HG03108 (cell line): Measurements from ENCODE around the gene ARHGAP18.

ENCODE experiments used
- ATAC-seq: cut with Tn5 transposase; IDR thresholded peaks from one replicate; pipeline ENCODE4 v1.9.1; 2021; ENCODE audit warnings: moderate library complexity; ENCODE audit not compliant: unreplicated experiment

Gene ARHGAP18

GRCh38 chr6:129623008-129623732 lies 86.8 kb downstream of the ARHGAP18 start:
- peak; percentile 41 for ATAC-seq

GRCh38 chr6:129621252-129621651 lies 88.7 kb downstream of the ARHGAP18 start:
- no peak for ATAC-seq

GRCh38 chr6:129620234-129620610 lies 89.8 kb downstream of the ARHGAP18 start:
- no peak for ATAC-seq

GRCh38 chr6:129619579-129620233 lies 90.3 kb downstream of the ARHGAP18 start:
- no peak for ATAC-seq

- ATAC-seq = no peak
Measured at GRCh38 chr6:129617986-129618385, 92.0 kb downstream of the ARHGAP18 start.

- no peak for ATAC-seq
Measured at GRCh38 chr6:129615496-129615895, 94.5 kb downstream of the ARHGAP18 start.

DNA sequence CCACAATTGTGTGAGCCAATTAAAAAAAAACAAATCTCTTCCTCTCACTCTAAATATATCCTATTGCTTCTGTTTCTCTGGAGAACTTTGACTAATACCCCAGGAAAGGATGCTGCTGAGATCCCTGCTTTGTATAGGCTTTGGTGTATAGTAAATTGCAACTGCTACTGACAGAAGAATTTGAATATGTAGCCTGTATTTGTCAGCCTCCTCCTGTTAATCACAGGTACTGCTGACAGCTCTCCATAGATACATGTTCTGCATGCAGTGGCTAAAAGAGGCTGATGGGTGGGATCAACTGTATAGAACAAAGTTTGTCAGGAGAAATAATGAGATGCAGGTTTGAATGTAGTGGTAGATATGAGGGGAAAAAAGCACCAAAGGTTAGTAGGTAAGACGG lies 95.0 kb downstream of the ARHGAP18 start:
- no peak for ATAC-seq

- ATAC-seq = no peak
Measured at GRCh38 chr6:129614464-129614863, 95.5 kb downstream of the ARHGAP18 start.

- ATAC-seq = no peak
Measured at GRCh38 chr6:129612440-129612839, 97.5 kb downstream of the ARHGAP18 start.

DNA sequence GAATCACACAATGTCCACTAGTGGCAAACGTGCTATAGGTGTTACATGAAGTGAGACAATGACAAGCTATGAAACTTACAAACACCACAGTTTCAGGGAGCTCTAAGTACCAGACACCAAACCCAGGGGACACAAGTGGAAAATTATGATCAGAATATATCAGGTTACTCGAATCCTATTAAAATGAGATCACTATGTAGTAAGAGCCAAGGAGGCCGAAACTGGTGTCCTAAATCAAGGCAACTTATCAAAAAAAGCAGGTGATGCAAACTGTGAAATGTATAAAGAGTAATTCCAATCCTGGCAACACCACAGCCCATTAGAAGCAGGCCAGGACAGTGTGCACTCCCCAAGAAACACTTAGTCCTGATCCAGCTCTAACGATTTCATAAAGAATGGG lies 100.3 kb downstream of the ARHGAP18 start:
- ATAC-seq = no peak

GRCh38 chr6:129608886-129609537 lies 101.0 kb downstream of the ARHGAP18 start:
- no peak for ATAC-seq

DNA sequence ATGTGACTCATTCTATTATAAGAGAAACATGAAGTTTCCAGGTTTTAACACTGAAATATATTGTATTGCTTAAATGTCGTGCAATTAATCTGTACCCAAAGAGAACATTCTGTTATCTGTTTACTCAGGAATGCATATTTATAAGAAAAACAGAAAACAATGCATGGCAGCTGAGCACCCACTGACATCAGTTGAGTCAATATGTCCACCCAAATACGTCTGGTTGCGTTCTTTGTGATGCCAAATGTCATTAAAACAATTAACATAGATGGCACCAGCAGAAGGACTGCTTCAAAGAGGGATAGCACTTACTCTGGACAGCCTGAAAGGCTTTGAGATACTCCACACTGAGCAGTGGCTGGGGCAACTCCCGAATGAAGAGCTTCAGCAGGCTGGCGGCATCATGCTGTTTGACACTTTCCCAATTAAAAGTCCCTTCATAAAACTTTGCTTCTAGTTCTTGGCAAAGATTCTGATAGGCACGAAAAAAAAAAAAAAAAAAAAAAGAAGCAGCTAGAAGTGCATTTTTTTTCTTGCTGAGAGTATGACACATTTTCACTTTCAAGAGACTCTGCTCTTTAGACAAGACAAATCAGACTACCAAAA lies 102.3 kb downstream of the ARHGAP18 start:
- ATAC-seq = no peak

- ATAC-seq = peak; percentile 56
Measured at GRCh38 chr6:129606664-129607063, 103.3 kb downstream of the ARHGAP18 start.

DNA sequence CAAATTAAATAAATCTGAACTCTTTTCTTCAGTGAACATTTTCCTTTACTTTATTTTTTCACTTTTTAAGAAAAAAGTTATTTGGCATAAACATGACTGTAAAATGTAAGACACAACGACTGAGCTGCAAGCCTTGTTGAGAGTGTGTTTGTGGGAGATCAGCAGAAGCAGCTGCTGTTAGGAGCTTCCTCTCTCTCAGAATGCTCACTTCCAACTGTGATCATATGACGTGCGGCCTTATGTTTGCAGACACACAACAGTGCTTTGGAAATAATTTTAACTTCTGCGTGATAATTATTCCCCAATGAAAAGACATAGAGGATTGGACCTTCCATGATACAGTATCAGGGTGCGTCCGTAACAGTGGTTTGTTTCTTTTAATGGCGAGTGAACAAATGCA lies 104.0 kb downstream of the ARHGAP18 start:
- no peak for ATAC-seq

- ATAC-seq = no peak
Measured at GRCh38 chr6:129605095-129605494, 104.9 kb downstream of the ARHGAP18 start.

DNA sequence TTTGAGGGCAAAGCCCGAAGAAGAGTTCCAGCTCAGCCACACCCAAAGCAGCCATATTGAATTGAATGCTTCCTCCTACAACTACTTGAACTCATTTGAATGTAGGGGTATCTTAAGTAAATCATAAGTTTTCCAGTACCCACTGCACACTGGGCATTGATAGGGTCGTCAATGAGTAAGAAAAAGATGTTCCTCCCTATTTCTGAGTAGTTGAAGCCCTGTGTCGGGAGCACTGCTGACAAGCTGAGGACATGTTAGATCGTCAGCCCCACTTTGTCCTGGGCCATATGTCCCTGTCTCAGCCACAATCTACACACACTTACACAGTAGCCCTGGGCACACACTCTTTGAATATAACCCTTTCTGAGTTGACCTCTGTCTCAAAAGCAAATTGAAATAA lies 105.7 kb downstream of the ARHGAP18 start:
- no peak for ATAC-seq

- no peak for ATAC-seq
Measured at GRCh38 chr6:129603741-129604140, 106.2 kb downstream of the ARHGAP18 start.

- ATAC-seq = no peak
Measured at GRCh38 chr6:129601323-129601722, 108.7 kb downstream of the ARHGAP18 start.

- ATAC-seq = no peak
Measured at GRCh38 chr6:129599467-129599866, 110.5 kb downstream of the ARHGAP18 start.

DNA sequence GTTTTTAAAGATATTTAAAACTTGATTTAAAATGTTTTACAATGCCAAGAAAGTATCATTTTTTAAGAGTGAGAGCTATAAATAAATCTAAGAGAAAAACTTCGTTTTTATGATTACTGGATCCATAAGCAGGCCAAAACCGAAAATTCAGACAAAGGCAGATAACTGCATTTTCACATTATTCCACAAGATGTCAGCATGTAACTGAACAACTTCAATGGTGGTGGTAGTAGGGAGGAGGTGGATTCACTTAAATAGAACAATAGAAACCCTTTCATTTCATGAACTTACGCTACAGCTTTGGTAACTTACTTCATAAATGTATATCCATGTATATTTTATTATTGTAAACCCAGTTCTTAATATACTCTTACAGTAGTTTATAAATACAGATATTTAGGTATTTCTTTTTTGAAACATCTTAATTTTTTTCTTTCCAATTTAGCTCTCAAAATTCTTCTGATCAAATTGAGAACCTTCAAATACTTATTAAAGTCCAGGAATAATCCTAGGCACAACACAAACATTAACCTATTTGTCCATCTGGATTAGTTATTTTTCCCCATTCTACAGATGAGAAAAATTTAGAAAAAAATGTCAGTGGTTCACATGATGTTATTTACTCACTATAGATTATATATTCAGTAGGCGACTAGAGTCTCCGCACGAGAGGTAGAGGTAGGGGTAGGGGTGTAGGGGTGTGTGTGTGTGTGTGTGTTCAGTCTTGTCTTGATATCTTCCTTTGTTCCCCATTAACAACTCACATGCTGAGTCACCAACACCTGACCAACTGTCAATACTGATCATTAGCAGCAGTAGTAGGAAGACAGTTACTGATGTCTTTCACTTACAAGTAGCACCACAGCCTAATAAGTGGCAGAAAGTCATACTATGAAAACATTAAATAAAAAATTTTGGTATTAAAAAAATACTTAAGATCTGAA lies 111.5 kb downstream of the ARHGAP18 start:
- ATAC-seq = peak; percentile 54
